Measurements from ENCODE around the gene RAB3B.
A peak's percentile ranks its signal among the peaks of the same experiment; 100 is the strongest.

Gene RAB3B

GRCh38 chr1:52003877-52004276 lies 13.4 kb upstream of the RAB3B start:
- DNase-seq = no peak
- TF ChIP-seq GATA1 (IDR thresholded peaks at IDR 0.05; ENCODE audit: low read depth, low read length) (no peak), POLR2A (IDR thresholded peaks at IDR 0.05; ENCODE audit: low read length) (no peak)

DNA sequence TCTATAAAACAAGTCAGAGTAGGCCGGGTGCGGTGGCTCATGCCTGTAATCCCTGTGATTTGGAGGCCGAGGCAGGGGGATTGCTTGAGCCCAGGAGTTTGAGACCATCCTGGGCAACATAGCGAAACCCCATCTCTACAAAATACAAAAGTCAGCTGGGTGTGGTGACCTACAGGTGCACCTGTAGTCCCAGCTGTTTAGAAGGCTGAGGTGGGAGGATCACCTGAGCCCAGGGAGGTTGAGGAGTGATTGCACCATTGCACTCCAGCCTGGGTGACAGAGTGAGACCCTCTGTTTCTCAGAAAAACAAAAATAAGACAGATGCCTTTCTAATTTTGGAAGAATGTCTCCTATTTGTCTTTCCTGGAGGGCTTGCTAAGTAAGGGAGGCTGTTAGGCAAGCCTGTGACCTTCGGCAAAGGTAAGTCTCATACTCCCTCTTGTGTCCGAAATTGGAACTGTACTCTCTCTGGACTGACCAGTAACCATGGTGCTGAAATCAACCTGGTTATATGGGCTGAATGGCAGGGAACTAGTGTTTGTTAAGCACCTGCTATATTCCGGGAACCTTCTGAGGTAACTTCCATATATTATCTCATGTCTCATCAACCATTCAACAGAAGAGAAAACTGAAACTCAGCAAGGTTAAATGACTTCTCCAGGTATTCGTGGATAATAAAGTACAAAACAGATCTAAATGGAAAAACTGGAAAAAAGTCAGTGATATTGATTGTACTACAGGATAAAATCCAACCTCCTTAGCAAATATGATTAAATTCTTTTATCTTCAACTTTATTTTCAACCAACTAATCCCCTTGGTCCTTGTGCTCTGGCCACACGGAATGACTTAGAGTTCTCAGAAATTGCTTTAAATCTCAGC lies 11.8 kb upstream of the RAB3B start:
- peak; percentile 80 to 90 for DNase-seq
- no peak for TF ChIP-seq GATA1 (IDR thresholded peaks at IDR 0.05; ENCODE audit: low read depth, low read length)
- no peak for TF ChIP-seq POLR2A (IDR thresholded peaks at IDR 0.05; ENCODE audit: low read length)

- DNase-seq = no peak
- TF ChIP-seq GATA1 (IDR thresholded peaks at IDR 0.05; ENCODE audit: low read depth, low read length) = no peak
- no peak for TF ChIP-seq POLR2A (IDR thresholded peaks at IDR 0.05; ENCODE audit: low read length)
Observed at GRCh38 chr1:51998701-51999100, 8.2 kb upstream of the RAB3B start.

DNA sequence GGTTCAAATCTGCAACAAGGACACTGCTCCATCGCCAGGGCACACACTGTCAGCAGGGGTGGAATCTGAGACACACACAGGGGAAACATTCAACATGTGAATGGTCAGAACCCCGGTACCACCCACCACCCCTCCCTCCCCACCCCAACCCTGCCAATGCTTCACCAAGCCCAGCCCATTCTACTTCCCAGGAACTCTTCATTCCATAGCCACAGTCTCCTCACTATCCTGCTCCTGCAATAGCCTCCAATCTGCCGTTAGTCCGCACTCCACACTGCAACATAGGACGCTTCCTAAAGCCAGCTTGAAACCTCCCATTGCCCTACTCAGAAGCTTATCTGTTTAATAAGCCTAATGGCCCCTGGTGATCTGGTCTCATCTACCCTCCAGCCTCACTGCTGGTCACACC lies 7.5 kb upstream of the RAB3B start:
- no peak for DNase-seq
- TF ChIP-seq POLR2A (IDR thresholded peaks at IDR 0.05; ENCODE audit: low read length) = no peak
- TF ChIP-seq GATA1 (IDR thresholded peaks at IDR 0.05; ENCODE audit: low read depth, low read length) = no peak

DNA sequence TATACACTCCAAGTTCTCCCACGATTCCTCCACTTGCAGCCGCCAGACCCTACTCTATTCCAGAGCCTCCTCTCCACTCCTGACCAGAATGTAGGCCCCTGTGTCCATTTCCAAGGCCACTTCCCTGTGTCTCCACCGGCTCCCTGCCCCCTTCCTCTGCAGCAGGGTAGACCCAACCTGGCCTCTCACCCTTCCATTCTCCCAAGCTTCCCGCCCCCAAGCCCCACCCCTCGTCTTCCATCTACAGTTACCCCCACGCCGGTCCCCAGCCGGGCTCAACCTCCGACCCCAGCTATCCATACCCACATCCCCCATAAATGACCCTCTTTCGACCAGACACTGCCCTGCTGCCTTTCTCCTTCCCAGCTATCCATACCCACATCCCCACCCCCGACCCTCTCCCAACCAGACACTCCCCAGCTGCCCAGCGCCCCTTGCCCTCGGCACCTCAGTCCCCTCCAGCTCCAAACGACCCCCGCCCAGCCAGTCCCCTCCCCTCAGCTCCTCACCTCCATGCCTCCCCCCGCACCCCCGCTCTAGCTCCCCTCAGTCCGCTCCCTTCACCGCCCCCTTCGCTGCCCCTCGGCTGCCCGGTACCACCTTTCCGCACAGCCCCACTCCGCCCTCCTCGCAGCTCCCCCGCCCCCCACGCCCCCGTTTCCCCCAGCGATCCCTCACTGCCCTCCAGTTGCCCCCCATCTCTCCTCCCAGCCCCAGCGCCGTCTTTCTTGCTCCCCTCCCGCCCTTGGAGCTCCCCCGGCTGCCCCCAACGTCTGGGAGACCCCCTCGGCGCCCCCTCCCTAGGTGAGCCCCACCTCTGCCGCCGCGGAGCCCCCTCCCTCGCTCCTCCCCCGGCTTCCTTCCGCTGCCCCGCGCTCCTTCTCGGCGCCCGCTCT lies 670 bp downstream of the RAB3B start:
- TF ChIP-seq GATA1 (IDR thresholded peaks at IDR 0.05; ENCODE audit: low read depth, low read length) (no peak), POLR2A (IDR thresholded peaks at IDR 0.05; ENCODE audit: low read length) (no peak)
- DNase-seq = no peak

DNA sequence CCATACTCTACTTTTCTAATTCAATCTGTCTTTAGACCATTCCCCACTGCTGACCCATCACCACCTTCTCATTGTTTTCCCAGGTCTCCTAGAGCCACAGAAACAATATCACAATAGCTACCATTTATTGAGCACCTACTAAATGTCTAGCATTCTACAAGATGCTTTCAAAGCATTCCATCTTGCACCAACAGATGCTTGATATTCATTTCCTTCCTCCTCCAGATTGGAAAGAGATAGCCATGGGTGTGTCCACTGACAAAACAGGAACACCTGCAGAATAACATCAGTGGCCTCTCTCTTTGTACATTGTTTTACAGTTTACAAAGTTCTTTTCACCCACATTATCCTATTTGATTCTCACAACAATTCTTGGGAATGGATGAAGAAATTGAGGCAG lies 2.2 kb downstream of the RAB3B start:
- DNase-seq = no peak
- no peak for TF ChIP-seq POLR2A (IDR thresholded peaks at IDR 0.05; ENCODE audit: low read length)
- no peak for TF ChIP-seq GATA1 (IDR thresholded peaks at IDR 0.05; ENCODE audit: low read depth, low read length)

DNA sequence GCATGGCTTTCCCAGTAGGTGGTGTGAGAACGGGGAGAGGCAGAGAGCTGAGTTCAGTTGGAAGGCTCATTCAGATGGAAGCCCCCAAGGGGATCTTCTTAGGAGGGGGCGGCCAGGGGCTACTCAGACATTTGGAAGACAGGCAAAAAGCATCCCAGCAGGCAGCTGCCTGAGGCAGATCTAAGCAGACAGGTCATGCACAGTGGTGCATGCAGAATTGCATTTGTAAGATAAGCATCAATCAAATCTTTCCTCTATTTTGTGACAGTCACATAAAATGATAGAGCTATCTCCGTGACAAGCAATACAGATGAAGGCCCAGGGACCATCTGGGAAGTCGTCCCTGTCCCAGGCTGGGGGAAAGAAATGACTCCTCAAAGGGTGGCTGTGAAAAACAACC lies 3.8 kb downstream of the RAB3B start:
- TF ChIP-seq GATA1 (IDR thresholded peaks at IDR 0.05; ENCODE audit: low read depth, low read length) (no peak), POLR2A (IDR thresholded peaks at IDR 0.05; ENCODE audit: low read length) (no peak)
- no peak for DNase-seq

DNA sequence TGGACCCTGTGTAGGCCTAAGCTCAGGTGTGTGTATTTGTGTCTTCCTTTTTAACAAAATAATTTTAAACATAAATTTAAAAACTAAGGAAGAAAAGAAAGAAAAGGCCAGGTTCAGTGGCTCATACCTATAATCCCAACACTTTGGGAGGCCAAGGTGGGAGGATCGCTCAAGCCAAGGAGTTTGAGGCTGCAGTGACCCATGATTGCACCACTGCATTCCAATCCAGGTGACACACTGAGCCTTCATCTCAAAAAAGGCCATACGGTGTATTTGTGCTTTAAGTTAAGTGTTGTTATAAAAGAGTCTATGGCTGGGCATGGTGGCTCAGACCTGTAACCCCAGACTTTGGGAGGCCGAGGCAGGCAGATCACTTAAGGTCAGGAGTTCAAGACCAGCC lies 8.3 kb downstream of the RAB3B start:
- TF ChIP-seq GATA1 (IDR thresholded peaks at IDR 0.05; ENCODE audit: low read depth, low read length) (no peak), POLR2A (IDR thresholded peaks at IDR 0.05; ENCODE audit: low read length) (no peak)
- no peak for DNase-seq

DNA sequence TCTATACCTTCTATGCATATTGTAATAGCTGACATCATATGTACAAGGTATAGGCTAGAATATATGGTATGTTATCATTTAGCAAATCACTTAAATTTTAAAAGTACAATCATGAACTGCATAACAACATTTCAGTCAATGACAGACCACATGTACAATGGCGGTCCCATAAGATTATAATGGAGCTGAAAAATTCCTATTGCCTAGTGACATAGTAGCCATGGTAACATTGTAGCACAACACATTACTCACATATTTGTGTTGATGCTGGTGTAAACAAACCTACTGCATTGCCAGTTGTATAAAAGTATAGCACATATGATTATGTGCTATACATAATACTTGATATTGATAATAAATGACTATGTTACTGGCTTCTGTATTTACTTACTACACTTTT lies 8.9 kb downstream of the RAB3B start:
- no peak for TF ChIP-seq GATA1 (IDR thresholded peaks at IDR 0.05; ENCODE audit: low read depth, low read length)
- TF ChIP-seq POLR2A (IDR thresholded peaks at IDR 0.05; ENCODE audit: low read length) = no peak
- DNase-seq = no peak

- TF ChIP-seq POLR2A (IDR thresholded peaks at IDR 0.05; ENCODE audit: low read length) (no peak), GATA1 (IDR thresholded peaks at IDR 0.05; ENCODE audit: low read depth, low read length) (no peak)
- no peak for DNase-seq
Observed at GRCh38 chr1:51978099-51978498, 12.4 kb downstream of the RAB3B start.

DNA sequence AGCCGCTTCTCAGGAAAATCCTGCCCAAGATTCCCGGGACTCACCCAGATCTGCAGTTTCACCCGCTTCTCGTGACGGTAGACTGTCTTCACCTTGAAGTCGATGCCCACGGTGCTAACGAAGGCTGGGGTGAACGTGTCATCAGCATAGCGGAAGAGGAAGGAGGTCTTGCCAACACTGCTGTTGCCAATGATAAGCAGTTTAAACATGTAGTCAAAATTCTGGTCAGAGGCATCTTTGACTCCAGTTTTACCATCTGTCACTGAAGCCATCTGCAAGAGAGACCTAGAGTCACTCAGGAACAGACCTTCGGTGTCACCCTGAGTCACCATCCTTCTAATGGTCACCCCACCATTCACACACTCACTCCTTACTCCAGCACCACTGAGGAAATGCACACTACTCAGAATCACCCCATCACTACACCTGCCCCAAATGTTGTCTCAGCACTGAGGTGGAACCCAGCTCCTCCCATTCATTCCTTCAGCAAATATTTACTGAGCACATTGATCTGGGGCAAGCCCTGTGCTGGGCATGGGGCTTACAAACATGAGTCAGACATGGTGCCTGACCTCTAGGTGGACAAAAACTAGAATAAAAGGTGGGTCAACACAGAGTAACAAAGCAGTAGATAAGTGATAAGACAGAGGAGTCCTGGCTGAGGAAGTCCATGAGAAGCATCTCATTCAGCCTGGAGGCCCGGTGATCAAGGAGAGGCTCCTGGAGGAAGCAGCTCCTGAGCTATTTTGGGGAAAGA lies 13.5 kb downstream of the RAB3B start:
- TF ChIP-seq POLR2A (IDR thresholded peaks at IDR 0.05; ENCODE audit: low read length) = no peak
- TF ChIP-seq GATA1 (IDR thresholded peaks at IDR 0.05; ENCODE audit: low read depth, low read length) = no peak
- DNase-seq = no peak

DNA sequence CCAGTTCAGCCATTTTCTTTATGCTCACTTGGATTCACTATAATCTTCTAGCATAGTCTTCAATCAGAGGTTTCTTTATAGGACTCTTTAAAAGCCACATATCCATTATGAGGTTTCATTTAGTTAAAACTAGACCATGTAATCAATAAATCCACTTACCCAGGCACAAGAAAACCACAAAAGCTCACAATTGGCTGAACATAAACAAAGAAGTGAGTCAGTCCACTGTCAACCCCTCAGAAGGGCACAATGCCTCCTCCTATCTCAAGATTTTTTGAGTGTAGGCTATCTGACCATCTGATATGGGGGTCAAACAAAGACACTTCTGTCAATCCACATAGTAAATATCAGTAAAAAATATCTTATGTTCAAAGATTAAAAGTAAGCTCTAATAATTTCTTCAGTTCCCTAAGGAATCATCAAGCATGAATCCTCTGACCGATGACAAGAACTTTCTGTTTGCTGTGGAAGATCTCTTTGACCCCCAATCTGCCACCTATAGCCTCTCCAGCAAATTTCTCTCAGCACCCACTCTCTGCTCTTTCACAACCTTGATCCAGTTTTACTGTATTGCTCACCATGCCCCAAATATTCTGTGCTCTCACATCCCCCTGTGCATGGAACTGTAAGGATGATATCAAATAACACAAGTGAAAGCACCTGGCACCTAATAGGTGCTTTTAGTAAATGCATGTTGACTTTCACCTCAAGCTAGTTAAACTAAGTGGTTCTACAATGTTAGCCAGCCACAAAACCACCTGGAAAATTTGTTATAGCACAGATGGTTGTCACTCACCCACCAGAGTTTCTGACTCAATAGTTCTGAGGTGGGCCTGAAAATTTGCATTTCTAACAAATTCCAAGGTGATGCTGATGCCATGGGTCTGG lies 16.7 kb downstream of the RAB3B start:
- TF ChIP-seq GATA1 (IDR thresholded peaks at IDR 0.05; ENCODE audit: low read depth, low read length) (no peak), POLR2A (IDR thresholded peaks at IDR 0.05; ENCODE audit: low read length) (no peak)
- no peak for DNase-seq

Data from erythroblast (primary cell).